ENCODE measurements around the gene FSTL4. TPM values are rescaled to one million over a fixed set of nuclear protein-coding genes. Genes with fewer than 3 reads are reported as not detected.

FSTL4 gene
- total RNA-seq, 1 donor from 2014 or later: not detected

- peak; percentile 13 for ATAC-seq (ENCODE audit: poor library complexity)
- intact Hi-C loops (cut with DNase I): no loop called here
- no peak for DNase-seq
Observed at GRCh38 chr5:133370036-133370831, 242.1 kb downstream of the FSTL4 start.

DNA sequence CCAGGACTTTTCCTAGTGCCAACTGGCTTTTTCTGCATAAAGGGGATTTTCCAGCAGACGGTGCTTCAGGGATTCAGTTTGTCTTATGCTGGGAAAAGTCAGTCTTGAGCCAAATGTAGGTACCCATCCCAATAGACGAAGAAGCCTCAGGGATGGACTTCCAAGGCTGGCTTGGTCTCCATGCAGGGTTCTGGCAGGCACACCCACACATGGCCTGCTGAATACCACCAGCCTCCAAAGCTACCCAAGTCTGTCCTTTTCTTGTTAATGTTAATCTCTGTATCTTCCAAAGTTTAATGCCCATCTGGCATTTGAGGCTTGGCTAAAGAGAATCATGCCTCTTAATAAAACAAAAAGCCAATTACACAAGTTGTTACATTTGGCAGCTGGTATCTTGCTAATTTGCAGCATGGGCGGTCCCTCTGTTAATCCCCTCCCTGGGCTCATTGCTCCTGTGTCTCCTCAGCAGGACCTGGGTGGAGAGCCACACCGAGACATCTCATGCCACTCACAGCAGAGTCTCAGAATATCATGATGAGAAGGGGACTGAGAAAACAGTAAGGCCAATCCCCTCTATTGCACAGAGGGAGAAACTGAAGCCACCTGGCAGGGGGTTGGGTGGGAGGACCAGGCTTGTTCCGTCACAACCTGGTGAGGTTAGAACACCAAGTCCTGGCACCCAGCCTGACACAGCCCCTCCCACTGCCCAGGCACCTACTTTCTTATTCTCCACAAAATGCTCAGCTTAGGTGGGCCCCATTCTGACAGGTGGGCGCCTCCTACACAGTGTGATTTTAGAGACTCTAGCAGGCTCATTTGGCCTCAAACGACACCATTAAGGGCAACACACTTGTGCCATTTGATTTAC lies 243.2 kb downstream of the FSTL4 start:
- intact Hi-C loops (cut with DNase I): no loop called here
- no peak for ATAC-seq (ENCODE audit: poor library complexity)
- no peak for DNase-seq

- intact Hi-C loops (cut with DNase I): no loop called here
- ATAC-seq (ENCODE audit: poor library complexity): no peak
- DNase-seq: no peak
Observed at GRCh38 chr5:133367984-133368383, 244.4 kb downstream of the FSTL4 start.

GRCh38 chr5:133367071-133367786 lies 245.1 kb downstream of the FSTL4 start:
- DNase-seq (no peak), ATAC-seq (ENCODE audit: poor library complexity) (no peak)
- intact Hi-C loops (cut with DNase I): no loop called here

DNA sequence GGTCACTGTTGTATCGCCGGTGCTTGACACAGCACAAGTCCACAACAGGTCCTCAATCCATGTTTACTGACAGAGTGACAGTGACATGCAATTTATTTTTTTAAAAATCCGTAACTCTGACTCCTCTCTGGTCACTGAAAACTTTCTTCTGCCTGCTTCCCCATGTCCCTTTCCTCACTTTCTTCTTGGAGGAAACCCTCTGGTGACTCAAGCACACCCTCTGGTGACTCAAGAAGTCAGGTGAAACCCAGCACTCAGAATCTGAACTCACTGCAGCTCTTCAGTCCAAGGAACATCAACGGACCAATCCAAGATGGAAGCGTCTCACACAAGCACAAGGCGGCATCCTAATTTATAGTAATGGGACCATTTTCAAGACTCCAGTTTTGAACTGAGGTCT lies 245.9 kb downstream of the FSTL4 start:
- ATAC-seq (ENCODE audit: poor library complexity) (no peak), DNase-seq (no peak)
- intact Hi-C loops (cut with DNase I): no loop called here

GRCh38 chr5:133365738-133366137 lies 246.6 kb downstream of the FSTL4 start:
- ATAC-seq (ENCODE audit: poor library complexity) (no peak), DNase-seq (no peak)
- intact Hi-C loops (cut with DNase I): no loop called here

DNA sequence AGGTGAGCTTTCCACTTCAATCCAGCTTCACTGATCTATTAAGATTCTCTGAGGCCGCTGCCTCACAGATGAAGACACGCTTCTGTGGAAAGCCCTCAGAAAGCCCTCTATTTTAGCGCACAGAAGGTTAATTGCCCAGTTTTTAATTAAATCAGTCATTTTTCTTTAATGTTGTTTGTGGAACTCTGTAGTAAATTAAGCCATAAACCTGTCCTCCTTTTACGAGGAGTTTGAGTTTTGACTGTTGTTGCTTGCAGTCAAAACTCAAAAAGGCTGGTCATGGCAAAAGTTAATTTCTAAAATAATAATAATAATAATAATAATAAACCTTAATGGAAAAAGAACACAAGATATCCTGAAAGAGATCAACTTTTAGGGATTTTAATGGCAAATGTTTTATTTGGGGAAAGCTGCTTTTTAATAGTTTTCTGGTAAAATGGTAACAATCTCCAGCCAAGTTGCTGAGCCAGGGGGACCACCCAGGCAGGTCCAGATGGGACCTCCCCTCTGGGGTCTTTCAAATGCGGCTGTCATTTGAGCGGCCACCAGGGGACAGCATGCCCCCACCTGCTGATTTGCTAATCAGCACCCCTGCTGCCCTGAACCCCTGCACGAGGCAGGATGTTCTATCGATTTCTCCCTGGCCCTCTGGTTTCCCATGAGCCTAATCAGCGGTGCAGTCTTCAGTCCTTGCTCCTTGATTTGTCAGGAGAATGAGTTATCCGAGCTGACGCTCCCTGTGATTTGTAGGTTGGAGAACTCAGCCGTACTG lies 247.2 kb downstream of the FSTL4 start:
- intact Hi-C loops (cut with DNase I): no loop called here
- DNase-seq (no peak), ATAC-seq (ENCODE audit: poor library complexity) (no peak)

GRCh38 chr5:133363807-133364587 lies 248.3 kb downstream of the FSTL4 start:
- no peak for DNase-seq
- ATAC-seq (ENCODE audit: poor library complexity): no peak
- intact Hi-C loops (cut with DNase I): no loop called here

DNA sequence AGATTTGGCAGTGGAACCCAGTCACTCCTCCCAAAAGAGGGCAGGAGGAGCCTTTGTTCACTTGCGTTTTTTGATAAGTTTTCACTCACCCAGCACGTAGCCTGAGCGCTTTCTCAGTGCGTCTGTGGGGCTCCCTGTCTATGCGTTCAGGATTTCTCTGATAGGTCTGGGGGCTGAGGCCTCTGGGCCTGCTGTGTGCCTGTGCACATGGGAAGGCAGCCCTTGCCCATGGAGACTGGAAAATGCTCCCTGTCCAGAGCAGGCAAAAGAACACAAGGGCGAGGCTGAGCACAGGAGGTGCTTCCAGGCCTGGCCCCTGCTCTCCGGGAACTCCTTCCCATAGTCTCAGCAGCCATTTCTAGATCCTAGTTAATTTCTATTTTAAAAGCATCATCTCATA lies 249.9 kb downstream of the FSTL4 start:
- intact Hi-C loops (cut with DNase I): no loop called here
- ATAC-seq (ENCODE audit: poor library complexity) (peak; percentile 22), DNase-seq (no peak)

DNA sequence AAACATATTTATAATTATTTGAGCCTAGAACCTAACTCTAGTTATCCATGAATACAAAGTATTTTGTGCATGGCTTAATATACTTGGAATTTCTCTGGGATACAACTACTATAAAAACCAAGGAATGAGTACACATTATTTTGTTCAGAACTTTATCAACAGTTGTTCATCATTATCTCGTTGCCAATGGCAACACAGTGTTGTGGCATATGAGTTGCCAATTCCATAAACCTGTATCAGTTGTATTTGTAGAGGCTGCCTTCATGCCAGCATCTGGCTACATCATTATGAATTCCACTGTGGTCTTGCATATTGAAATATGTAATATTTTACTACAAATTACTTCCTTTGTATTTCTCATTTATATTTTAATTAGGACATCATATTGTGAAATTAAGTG lies 250.4 kb downstream of the FSTL4 start:
- DNase-seq: no peak
- ATAC-seq (ENCODE audit: poor library complexity): peak; percentile 53
- intact Hi-C loops (cut with DNase I): no loop called here

DNA sequence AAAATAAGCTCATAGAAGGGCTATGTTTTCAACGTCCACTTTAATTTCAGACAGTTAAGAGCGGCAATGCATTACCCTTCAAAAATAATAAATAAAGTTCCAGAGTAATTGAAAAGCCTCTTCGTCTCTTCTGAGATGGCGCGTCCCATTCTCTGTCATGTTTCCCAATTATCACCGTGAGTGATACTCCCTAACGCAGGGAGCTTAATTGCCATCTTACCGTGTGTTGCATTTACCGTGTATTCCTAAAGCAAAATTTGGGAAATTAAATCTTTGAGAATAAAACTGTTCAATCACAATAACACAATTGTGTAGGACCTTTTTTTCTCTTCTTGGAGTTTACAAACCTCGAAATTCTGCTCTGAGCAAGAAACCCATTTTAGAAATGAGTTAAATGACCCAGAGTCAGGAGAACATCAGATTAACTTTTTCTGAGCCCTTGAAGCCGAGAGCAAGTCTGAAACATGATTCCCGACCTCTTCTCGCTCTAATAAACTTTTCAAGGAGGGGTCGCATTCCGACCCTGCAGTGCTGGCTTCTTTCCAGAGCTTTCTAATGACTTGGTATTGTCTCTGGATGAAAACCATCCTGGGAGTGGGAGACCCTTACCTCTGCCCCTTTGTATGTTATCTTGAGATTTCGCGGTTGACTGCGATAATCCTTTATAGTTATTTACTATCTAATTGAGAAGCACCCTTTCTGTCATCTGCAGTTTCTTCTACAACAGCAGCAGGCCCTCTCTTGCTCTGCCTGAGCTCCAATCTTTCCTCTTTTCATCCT lies 251.5 kb downstream of the FSTL4 start:
- intact Hi-C loops (cut with DNase I): no loop called here
- DNase-seq (no peak), ATAC-seq (ENCODE audit: poor library complexity) (no peak)

DNA sequence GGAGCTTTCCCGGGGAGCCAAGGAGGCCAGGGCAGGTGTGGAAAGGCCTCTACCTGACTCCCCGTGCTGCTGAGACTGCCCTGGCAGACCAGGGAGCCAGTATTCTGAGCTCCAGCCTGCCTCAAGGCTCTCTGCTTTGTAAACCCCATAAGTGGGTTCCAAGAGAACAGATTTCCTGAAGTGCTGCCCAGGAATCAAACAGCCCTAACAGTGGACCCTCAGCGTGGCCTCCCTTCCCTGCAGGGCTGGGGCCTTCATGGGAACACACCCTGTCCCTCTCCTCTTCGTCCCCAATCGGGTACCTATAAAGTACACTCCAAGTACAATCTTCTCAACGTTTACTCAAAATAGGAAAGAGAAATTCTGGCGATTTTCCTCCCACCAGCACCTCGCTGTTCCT lies 252.5 kb downstream of the FSTL4 start:
- intact Hi-C loops (cut with DNase I): no loop called here
- no peak for ATAC-seq (ENCODE audit: poor library complexity)
- no peak for DNase-seq

GRCh38 chr5:133358271-133358670 lies 254.1 kb downstream of the FSTL4 start:
- ATAC-seq (ENCODE audit: poor library complexity) (no peak), DNase-seq (no peak)

DNA sequence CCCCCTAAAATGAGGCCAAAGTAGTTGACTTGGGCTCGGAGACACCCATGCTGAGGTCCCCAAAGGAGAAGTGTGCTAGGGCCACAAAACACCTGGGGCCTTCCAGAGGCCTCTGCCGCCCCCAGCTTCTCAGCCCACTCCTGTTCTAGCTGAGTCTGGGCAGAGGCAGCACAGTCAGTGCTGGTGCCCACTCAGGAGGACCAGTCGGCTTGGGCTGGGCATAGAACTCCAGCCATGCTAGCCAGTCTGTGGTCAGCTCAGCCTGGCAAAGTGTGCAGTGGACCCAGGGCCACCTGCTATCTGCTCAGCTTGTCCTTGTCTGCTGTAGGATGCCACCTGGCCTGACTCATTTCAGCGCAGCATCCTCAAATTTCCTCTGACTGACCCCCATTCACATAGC lies 254.6 kb downstream of the FSTL4 start:
- ATAC-seq (ENCODE audit: poor library complexity) (no peak), DNase-seq (no peak)
- intact Hi-C loops (cut with DNase I): no loop called here

More at GRCh38 chr5:133358271-133358670, 254.1 kb downstream of the FSTL4 start:
- intact Hi-C loops (cut with DNase I): no loop called here

DNA sequence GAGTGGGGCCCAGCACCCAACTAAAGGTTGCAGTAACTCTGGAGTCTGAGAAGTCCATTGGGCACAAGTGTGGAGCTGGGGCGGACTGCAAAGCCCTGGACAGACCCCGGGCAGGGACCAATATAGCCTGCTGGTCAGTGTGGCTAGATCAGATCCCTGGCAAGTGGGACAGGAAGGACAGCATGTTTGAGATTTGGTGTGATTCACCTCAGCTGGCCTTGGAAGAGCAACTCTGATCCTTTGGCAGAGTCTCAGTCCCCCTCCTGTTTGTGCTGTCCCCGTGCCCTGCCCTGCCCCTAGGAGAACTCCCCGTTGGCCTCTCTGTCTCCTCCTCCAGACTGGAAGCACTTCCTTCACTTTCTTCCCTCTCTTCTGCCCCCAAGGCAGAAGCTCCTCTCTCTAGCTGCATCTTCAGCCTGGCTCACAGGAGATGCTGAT lies 255.3 kb downstream of the FSTL4 start:
- ATAC-seq (ENCODE audit: poor library complexity): no peak
- intact Hi-C loops (cut with DNase I): no loop called here
- DNase-seq: no peak

DNA sequence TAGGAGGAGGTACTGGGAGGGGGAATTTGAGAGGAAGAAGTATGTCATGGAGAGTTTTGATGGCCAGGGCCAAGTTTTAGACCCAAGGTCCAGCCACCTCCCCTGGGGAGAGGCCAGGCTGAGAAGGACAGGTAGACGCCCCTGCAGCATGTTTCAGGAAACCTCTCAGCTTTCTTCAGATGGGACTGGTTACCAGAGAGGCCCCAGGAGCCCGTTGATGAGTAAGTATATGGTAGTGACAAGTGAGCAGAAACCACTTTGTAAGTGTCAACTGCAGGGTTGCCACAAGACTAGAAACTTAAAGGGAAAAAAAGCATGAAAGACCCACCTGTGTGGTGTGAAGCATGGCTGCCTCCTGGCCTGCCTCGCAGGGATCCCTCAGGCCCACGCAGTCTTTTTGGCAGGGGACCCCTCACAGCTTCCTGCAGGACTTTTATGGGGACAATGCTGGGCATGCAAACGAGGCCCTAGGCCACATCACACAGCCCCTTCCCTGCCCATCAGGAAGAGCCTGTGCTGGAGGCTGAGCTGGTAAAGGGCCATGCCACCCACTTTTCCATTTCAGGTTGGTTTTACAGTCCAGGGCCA lies 255.9 kb downstream of the FSTL4 start:
- intact Hi-C loops (cut with DNase I): no loop called here
- DNase-seq (no peak), ATAC-seq (ENCODE audit: poor library complexity) (no peak)

Measured in Right ventricle myocardium superior (tissue), 1 donor.